Loucy (cell line): ENCODE data around the gene CDH4.

Source experiments
- H2AFZ ChIP-seq: fragments of 200-600 bp; sonication (generic); 2 replicates; pipeline ENCODE4 v1.6.0; 2016; ENCODE audit warnings: antibody characterized with exemption, mild to moderate bottlenecking, low read length, moderate library complexity
- H3F3A ChIP-seq: fragments of 200-600 bp; 2 replicates; pipeline ENCODE4 v1.6.0; 2016; ENCODE audit warnings: antibody characterized with exemption, low read depth, mild to moderate bottlenecking
- H3K27me3 ChIP-seq: fragments of 200-600 bp; sonication (generic); 2 replicates; pipeline ENCODE4 v1.6.1; 2014; ENCODE audit warnings: low read length, mild to moderate bottlenecking; ENCODE audit not compliant: insufficient read depth, poor library complexity, severe bottlenecking
- H3K36me3 ChIP-seq: fragments of 200-600 bp; sonication (generic); 2 replicates; pipeline ENCODE4 v1.6.1; 2016; ENCODE audit warnings: low read length; ENCODE audit not compliant: insufficient read depth
- H3K4me1 ChIP-seq: fragments of 200-600 bp; sonication (generic); 2 replicates; pipeline ENCODE4 v1.5.1; 2014; ENCODE audit warnings: low read length, mild to moderate bottlenecking; ENCODE audit not compliant: insufficient read depth, poor library complexity, severe bottlenecking
- H3K4me2 ChIP-seq: fragments of 200-600 bp; sonication (generic); 2 replicates; pipeline ENCODE4 v1.6.0; 2014; ENCODE audit warnings: antibody characterized with exemption, low read length, low read depth, mild to moderate bottlenecking; ENCODE audit not compliant: poor library complexity, severe bottlenecking
- H3K4me3 ChIP-seq: fragments of 200-600 bp; sonication (generic); 2 replicates; pipeline ENCODE4 v1.5.1; 2014; ENCODE audit warnings: low read length, mild to moderate bottlenecking, mixed read lengths; ENCODE audit not compliant: poor library complexity, severe bottlenecking
- H3K79me2 ChIP-seq: fragments of 200-600 bp; sonication (generic); 2 replicates; pipeline ENCODE4 v1.6.1; 2014; ENCODE audit warnings: low read length; ENCODE audit not compliant: insufficient read depth
- H3K9ac ChIP-seq: fragments of 200-600 bp; sonication (generic); 2 replicates; pipeline ENCODE4 v1.6.0; 2014; ENCODE audit warnings: mild to moderate bottlenecking, low read depth, low read length, moderate library complexity; ENCODE audit not compliant: poor library complexity, severe bottlenecking
- H3K9me2 ChIP-seq: fragments of 200-600 bp; sonication (generic); replicated peaks from 2 replicates; pipeline ENCODE4 v1.6.1; 2016; ENCODE audit warnings: low read depth, low read length, mixed read lengths
- H3K9me3 ChIP-seq: fragments of 200-600 bp; sonication (generic); 2 replicates; pipeline ENCODE4 v1.6.1; 2014; ENCODE audit warnings: mild to moderate bottlenecking, antibody characterized with exemption, low read length, low read depth; ENCODE audit not compliant: insufficient read depth
- H4K20me1 ChIP-seq: fragments of 200-600 bp; sonication (generic); 2 replicates; pipeline ENCODE4 v1.6.0; 2014; ENCODE audit warnings: antibody characterized with exemption, low read length, mild to moderate bottlenecking; ENCODE audit not compliant: insufficient read depth, poor library complexity, severe bottlenecking
- CTCF ChIP-seq: fragments of 200-600 bp; sonication (generic); conservative IDR thresholded peaks from 2 replicates; pipeline ENCODE4 v1.5.1; 2014; ENCODE audit warnings: mild to moderate bottlenecking, antibody characterized with exemption, low read length
- EZH2phosphoT487 ChIP-seq: fragments of 200-600 bp; IDR thresholded peaks from 2 replicates; pipeline ENCODE4 v1.6.1; 2018; ENCODE audit warnings: antibody characterized with exemption, mild to moderate bottlenecking, moderate library complexity, borderline replicate concordance

CDH4 gene

GRCh38 chr20:61978491-61978890 lies 726.4 kb downstream of the CDH4 start:
- H2AFZ ChIP-seq: no peak overlapping the region
- H3K4me1 ChIP-seq: no peaks in the 10 kb centered on the region
- peaks cover 34% of the 10 kb centered on the region; the same call in 1 of the 2 replicates for H3K36me3 ChIP-seq
- no peaks in the 10 kb centered on the region for H3K27me3 ChIP-seq
- no peak overlapping the region for H3K4me3 ChIP-seq
- no peaks in the 10 kb centered on the region; the same call in 1 of the 2 replicates for H3K79me2 ChIP-seq
- H3K9me3 ChIP-seq: no peaks in the 10 kb centered on the region
- no peaks in the 10 kb centered on the region for H3F3A ChIP-seq
- no peak overlapping the region for H3K4me2 ChIP-seq
- TF ChIP-seq EZH2phosphoT487 (no peak), CTCF (no peak)
- H3K9ac ChIP-seq: no peak overlapping the region
- H3K9me2 ChIP-seq: no peaks in the 10 kb centered on the region
- peaks cover 7% of the 10 kb centered on the region for H4K20me1 ChIP-seq

- H3K4me2 ChIP-seq: no peak overlapping the region
- no peak overlapping the region for H3K9ac ChIP-seq
- H3F3A ChIP-seq: no peaks in the 10 kb centered on the region
- H2AFZ ChIP-seq: no peak overlapping the region
- H3K79me2 ChIP-seq: no peaks in the 10 kb centered on the region; the same call in 1 of the 2 replicates
- H3K4me3 ChIP-seq: no peak overlapping the region
- no peaks in the 10 kb centered on the region for H3K9me2 ChIP-seq
- TF ChIP-seq CTCF (no peak), EZH2phosphoT487 (no peak)
- no peaks in the 10 kb centered on the region for H3K9me3 ChIP-seq
- H3K4me1 ChIP-seq: no peaks in the 10 kb centered on the region
- H3K36me3 ChIP-seq: peaks cover 33% of the 10 kb centered on the region; the same call in 1 of the 2 replicates
- H4K20me1 ChIP-seq: peaks cover 7% of the 10 kb centered on the region
- no peaks in the 10 kb centered on the region for H3K27me3 ChIP-seq
Measured at GRCh38 chr20:61979090-61979489, 727.0 kb downstream of the CDH4 start.

- H3K36me3 ChIP-seq: peaks cover 31% of the 10 kb centered on the region; the same call in 1 of the 2 replicates
- peaks cover 7% of the 10 kb centered on the region for H4K20me1 ChIP-seq
- H3K9me3 ChIP-seq: no peaks in the 10 kb centered on the region
- no peaks in the 10 kb centered on the region for H3K4me1 ChIP-seq
- H3K9me2 ChIP-seq: no peaks in the 10 kb centered on the region
- H3K79me2 ChIP-seq: no peaks in the 10 kb centered on the region; the same call in 1 of the 2 replicates
- H3K4me2 ChIP-seq: no peak overlapping the region
- H3K27me3 ChIP-seq: no peaks in the 10 kb centered on the region
- no peak overlapping the region for H3K9ac ChIP-seq
- TF ChIP-seq CTCF: no peak
- no peak for TF ChIP-seq EZH2phosphoT487
- H2AFZ ChIP-seq: no peak overlapping the region
- H3K4me3 ChIP-seq: no peak overlapping the region
- H3F3A ChIP-seq: no peaks in the 10 kb centered on the region
Measured at GRCh38 chr20:61979701-61980635, 727.9 kb downstream of the CDH4 start.
